Measurements from ENCODE around the gene TYK2. TPM values are rescaled to one million over a fixed set of nuclear protein-coding genes. Genes with fewer than 3 reads are reported as not detected.

Gene TYK2
- total RNA-seq, 1 experiment from 2014 or later: 66.4 TPM

- no peak for TF ChIP-seq ZBTB43 (CRISPR knock-in tag; IDR thresholded peaks at IDR 0.05)
- TF ChIP-seq, protein P1, sequence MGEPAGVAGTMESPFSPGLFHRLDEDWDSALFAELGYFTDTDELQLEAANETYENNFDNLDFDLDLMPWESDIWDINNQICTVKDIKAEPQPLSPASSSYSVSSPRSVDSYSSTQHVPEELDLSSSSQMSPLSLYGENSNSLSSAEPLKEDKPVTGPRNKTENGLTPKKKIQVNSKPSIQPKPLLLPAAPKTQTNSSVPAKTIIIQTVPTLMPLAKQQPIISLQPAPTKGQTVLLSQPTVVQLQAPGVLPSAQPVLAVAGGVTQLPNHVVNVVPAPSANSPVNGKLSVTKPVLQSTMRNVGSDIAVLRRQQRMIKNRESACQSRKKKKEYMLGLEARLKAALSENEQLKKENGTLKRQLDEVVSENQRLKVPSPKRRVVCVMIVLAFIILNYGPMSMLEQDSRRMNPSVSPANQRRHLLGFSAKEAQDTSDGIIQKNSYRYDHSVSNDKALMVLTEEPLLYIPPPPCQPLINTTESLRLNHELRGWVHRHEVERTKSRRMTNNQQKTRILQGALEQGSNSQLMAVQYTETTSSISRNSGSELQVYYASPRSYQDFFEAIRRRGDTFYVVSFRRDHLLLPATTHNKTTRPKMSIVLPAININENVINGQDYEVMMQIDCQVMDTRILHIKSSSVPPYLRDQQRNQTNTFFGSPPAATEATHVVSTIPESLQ (CRISPR knock-in tag; IDR thresholded peaks at IDR 0.05): no peak
- TF ChIP-seq STAT6 (CRISPR knock-in tag; conservative IDR thresholded peaks at IDR 0.05; ENCODE audit: low read depth): no peak
- no peak for TF ChIP-seq ESRRA (CRISPR knock-in tag; IDR thresholded peaks at IDR 0.05; ENCODE audit: borderline replicate concordance)
- no peak for TF ChIP-seq PREB (CRISPR knock-in tag; IDR thresholded peaks at IDR 0.05; ENCODE audit: borderline replicate concordance)
- TF ChIP-seq, protein P2, sequence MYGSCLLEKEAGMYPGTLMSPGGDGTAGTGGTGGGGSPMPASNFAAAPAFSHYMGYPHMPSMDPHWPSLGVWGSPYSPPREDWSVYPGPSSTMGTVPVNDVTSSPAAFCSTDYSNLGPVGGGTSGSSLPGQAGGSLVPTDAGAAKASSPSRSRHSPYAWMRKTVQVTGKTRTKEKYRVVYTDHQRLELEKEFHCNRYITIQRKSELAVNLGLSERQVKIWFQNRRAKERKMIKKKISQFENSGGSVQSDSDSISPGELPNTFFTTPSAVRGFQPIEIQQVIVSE (CRISPR knock-in tag; IDR thresholded peaks at IDR 0.05; ENCODE audit: borderline replicate concordance): no peak
- TF ChIP-seq, protein P3, sequence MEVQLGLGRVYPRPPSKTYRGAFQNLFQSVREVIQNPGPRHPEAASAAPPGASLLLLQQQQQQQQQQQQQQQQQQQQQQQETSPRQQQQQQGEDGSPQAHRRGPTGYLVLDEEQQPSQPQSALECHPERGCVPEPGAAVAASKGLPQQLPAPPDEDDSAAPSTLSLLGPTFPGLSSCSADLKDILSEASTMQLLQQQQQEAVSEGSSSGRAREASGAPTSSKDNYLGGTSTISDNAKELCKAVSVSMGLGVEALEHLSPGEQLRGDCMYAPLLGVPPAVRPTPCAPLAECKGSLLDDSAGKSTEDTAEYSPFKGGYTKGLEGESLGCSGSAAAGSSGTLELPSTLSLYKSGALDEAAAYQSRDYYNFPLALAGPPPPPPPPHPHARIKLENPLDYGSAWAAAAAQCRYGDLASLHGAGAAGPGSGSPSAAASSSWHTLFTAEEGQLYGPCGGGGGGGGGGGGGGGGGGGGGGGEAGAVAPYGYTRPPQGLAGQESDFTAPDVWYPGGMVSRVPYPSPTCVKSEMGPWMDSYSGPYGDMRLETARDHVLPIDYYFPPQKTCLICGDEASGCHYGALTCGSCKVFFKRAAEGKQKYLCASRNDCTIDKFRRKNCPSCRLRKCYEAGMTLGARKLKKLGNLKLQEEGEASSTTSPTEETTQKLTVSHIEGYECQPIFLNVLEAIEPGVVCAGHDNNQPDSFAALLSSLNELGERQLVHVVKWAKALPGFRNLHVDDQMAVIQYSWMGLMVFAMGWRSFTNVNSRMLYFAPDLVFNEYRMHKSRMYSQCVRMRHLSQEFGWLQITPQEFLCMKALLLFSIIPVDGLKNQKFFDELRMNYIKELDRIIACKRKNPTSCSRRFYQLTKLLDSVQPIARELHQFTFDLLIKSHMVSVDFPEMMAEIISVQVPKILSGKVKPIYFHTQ (CRISPR knock-in tag; IDR thresholded peaks at IDR 0.05): no peak
- TF ChIP-seq ZNF138 (CRISPR knock-in tag; conservative IDR thresholded peaks at IDR 0.05): no peak
These were observed 43.8 kb upstream of the TYK2 start (continued) for GRCh38 chr19:10424011-10424637.

GRCh38 chr19:10422846-10423245 is 42.5 kb upstream of the TYK2 start:
- Mint-ChIP-seq H3K27ac (no peak overlapping the region), H3K4me3 (no peak overlapping the region), H3K27me3 (ENCODE audit: low read depth) (peaks cover 94% of the 10 kb centered on the region), H3K36me3 (no peaks in the 10 kb centered on the region), H3K4me1 (peaks cover 19% of the 10 kb centered on the region), H3K9me3 (no peaks in the 10 kb centered on the region)
- CTCF ChIA-PET: interaction anchor here (1.2 to 4.8 kb wide), 6 partner anchors 9 to 134 kb away, joined by 4 to 51 read pairs (median 8); partner anchors contain the start of genes CDC37 and ICAM5
- TF ChIP-seq E2F5 (CRISPR knock-in tag; IDR thresholded peaks at IDR 0.05): no peak
- no peak for TF ChIP-seq SP1 (CRISPR knock-in tag; conservative IDR thresholded peaks at IDR 0.05)
- no peak for TF ChIP-seq ZNF121 (CRISPR knock-in tag; IDR thresholded peaks at IDR 0.05)
- TF ChIP-seq ESRRA (CRISPR knock-in tag; IDR thresholded peaks at IDR 0.05; ENCODE audit: borderline replicate concordance): no peak
- TF ChIP-seq, protein P2 (CRISPR knock-in tag; IDR thresholded peaks at IDR 0.05; ENCODE audit: borderline replicate concordance): no peak
- no peak for TF ChIP-seq ZNF232 (CRISPR knock-in tag; IDR thresholded peaks at IDR 0.05)
- TF ChIP-seq, protein P4, sequence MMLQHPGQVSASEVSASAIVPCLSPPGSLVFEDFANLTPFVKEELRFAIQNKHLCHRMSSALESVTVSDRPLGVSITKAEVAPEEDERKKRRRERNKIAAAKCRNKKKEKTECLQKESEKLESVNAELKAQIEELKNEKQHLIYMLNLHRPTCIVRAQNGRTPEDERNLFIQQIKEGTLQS (CRISPR knock-in tag; conservative IDR thresholded peaks at IDR 0.05): no peak
- TF ChIP-seq ZNF396 (CRISPR knock-in tag; IDR thresholded peaks at IDR 0.05; ENCODE audit: borderline replicate concordance): no peak
- POLR2A ChIA-PET: no interaction called here
- DNase-seq (ENCODE audit: low spot score): no peak
- no peak for ATAC-seq
